ENCODE data around the gene HCK. TPM values are rescaled to one million over a fixed set of nuclear protein-coding genes. Genes with fewer than 3 reads are reported as not detected.

HCK gene
- polyA plus RNA-seq, 2 of the 4 experiments (the other 2 are of a cell fraction), result 0.06 TPM; not detected in 1

GRCh38 chr20:32113591-32114260 is 61.7 kb downstream of the HCK start:
- ChIA-PET CTCF (no interaction called here), POLR2A (no interaction called here)
- Histone ChIP-seq H3K9me3 (no peaks in the 10 kb centered on the region), H3K27ac (no peak overlapping the region), H3K4me1 (peaks cover 10% of the 10 kb centered on the region; the same call in 2 of the 3 replicates), H3K4me2 (no peak overlapping the region), H3K4me3 (no peak overlapping the region)
- FAIRE-seq (no peak), ATAC-seq (no peak), DNase-seq (ENCODE audit: low read depth in 1 of 2, low spot score in 1 of 2) (no peak)
- TF ChIP-seq RCOR1 (IDR thresholded peaks at IDR 0.05; ENCODE audit: low read depth, low read length) (no peak), MAX (IDR thresholded peaks at IDR 0.05) (no peak), TFCP2L1 (CRISPR knock-in tag; IDR thresholded peaks at IDR 0.05) (no peak), ESRRA (IDR thresholded peaks at IDR 0.05; ENCODE audit: borderline replicate concordance, low read length) (no peak), POLR2A (IDR thresholded peaks at IDR 0.05; ENCODE audit: low read length) (no peak), FOSL2 (IDR thresholded peaks at IDR 0.05) (no peak), FOSL2 (CRISPR knock-in tag; IDR thresholded peaks at IDR 0.05) (no peak), CTCF (IDR thresholded peaks at IDR 0.05) (no peak)
- 92% methylated on average over 2 of the region's 2 CpGs for WGBS (ENCODE audit: missing lambda C conversion rate)

GRCh38 chr20:32114305-32114960 is 62.4 kb downstream of the HCK start:
- FAIRE-seq (no peak), ATAC-seq (no peak), DNase-seq (ENCODE audit: low read depth in 1 of 2, low spot score in 1 of 2) (no peak)
- Histone ChIP-seq H3K27ac (no peak overlapping the region), H3K9me3 (no peaks in the 10 kb centered on the region), H3K4me3 (no peak overlapping the region), H3K4me2 (no peak overlapping the region), H3K4me1 (peaks cover 10% of the 10 kb centered on the region; the same call in 2 of the 3 replicates)
- CTCF ChIA-PET, result interaction anchor here (0.6 kb wide), 1 partner anchor 510 kb away, joined by 3 read pairs; no protein-coding TSS in a partner anchor
- 90% methylated on average over 8 of the region's 8 CpGs for WGBS (ENCODE audit: missing lambda C conversion rate)
- POLR2A ChIA-PET, result no interaction called here
- no peak for TF ChIP-seq MYC (IDR thresholded peaks at IDR 0.05; ENCODE audit: borderline replicate concordance, low read length)
- no peak for TF ChIP-seq FOSB (CRISPR knock-in tag; IDR thresholded peaks at IDR 0.05)
- no peak for TF ChIP-seq SMC3 (IDR thresholded peaks at IDR 0.05)
- TF ChIP-seq EP300 (IDR thresholded peaks at IDR 0.05), result no peak
- TF ChIP-seq POLR2A (IDR thresholded peaks at IDR 0.05; ENCODE audit: low read length), result no peak
- no peak for TF ChIP-seq BHLHE40 (IDR thresholded peaks at IDR 0.05; ENCODE audit: low read depth, low read length)
- TF ChIP-seq EHF (CRISPR knock-in tag; IDR thresholded peaks at IDR 0.05), result no peak
- no peak for TF ChIP-seq FOXS1 (CRISPR knock-in tag; IDR thresholded peaks at IDR 0.05)
- no peak for TF ChIP-seq HES2 (IDR thresholded peaks at IDR 0.05)
- no peak for TF ChIP-seq ZFP36 (IDR thresholded peaks at IDR 0.05; ENCODE audit: borderline replicate concordance, partially characterized antibody)
- no peak for TF ChIP-seq HMGXB4 (CRISPR knock-in tag; IDR thresholded peaks at IDR 0.05; ENCODE audit: borderline replicate concordance)
- no peak for TF ChIP-seq NPAS2 (CRISPR knock-in tag; IDR thresholded peaks at IDR 0.05; ENCODE audit: borderline replicate concordance)
- TF ChIP-seq MAFK (IDR thresholded peaks at IDR 0.05; ENCODE audit: partially characterized antibody), result no peak
- TF ChIP-seq RCOR1 (IDR thresholded peaks at IDR 0.05; ENCODE audit: low read depth, low read length), result no peak
- no peak for TF ChIP-seq GATA3 (IDR thresholded peaks at IDR 0.05; ENCODE audit: borderline replicate concordance)
- no peak for TF ChIP-seq HOXB13 (CRISPR knock-in tag; IDR thresholded peaks at IDR 0.05; ENCODE audit: low read depth)
- no peak for TF ChIP-seq POLR2AphosphoS2 (conservative IDR thresholded peaks at IDR 0.05; ENCODE audit: low read length)
- TF ChIP-seq KDM5A (IDR thresholded peaks at IDR 0.05), result no peak
